GM21576 (cell line): Measurements from ENCODE around the gene TTC33.

Source experiments
- ATAC-seq: cut with Tn5 transposase; IDR thresholded peaks from one replicate; pipeline ENCODE4 v1.9.1; 2021; ENCODE audit warnings: mild to moderate bottlenecking, moderate library complexity; ENCODE audit not compliant: unreplicated experiment

The TTC33 gene

DNA sequence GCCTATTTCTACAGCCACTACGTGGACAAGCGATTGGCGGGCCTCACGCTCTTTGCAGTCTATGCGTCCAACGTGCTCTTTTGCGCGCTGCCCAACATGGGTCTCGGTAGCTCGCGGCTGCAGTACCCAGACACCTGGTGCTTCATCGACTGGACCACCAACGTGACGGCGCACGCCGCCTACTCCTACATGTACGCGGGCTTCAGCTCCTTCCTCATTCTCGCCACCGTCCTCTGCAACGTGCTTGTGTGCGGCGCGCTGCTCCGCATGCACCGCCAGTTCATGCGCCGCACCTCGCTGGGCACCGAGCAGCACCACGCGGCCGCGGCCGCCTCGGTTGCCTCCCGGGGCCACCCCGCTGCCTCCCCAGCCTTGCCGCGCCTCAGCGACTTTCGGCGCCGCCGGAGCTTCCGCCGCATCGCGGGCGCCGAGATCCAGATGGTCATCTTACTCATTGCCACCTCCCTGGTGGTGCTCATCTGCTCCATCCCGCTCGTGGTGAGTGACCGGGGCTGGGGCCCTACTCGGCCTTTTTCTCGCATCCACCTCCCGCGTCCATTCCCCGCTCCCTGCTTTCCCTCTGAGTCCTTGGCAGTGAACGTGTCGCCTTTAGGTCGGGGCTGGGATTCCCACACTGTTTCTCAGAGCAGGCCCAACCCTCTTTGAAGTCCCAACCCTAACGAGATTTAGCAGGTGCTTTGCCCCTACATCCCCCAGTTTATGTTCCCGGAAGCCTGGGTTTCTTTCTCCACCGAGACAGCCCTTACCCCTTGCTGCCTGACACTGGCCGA is 74.2 kb downstream of the TTC33 start:
- peak; percentile 18 for ATAC-seq

DNA sequence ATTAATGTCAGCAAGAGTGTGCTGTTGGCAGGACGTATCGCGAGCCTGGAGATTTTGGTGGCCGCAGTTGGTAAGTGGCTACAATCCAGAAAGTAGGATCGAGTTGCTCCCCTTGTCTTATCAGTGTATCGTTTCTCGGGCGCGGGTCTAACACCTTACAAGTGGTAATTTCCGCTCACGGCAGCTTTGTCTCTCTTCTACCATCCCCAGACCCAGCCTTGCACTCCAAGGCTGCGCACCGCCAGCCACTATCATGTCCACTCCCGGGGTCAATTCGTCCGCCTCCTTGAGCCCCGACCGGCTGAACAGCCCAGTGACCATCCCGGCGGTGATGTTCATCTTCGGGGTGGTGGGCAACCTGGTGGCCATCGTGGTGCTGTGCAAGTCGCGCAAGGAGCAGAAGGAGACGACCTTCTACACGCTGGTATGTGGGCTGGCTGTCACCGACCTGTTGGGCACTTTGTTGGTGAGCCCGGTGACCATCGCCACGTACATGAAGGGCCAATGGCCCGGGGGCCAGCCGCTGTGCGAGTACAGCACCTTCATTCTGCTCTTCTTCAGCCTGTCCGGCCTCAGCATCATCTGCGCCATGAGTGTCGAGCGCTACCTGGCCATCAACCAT is 74.9 kb downstream of the TTC33 start:
- no peak for ATAC-seq

DNA sequence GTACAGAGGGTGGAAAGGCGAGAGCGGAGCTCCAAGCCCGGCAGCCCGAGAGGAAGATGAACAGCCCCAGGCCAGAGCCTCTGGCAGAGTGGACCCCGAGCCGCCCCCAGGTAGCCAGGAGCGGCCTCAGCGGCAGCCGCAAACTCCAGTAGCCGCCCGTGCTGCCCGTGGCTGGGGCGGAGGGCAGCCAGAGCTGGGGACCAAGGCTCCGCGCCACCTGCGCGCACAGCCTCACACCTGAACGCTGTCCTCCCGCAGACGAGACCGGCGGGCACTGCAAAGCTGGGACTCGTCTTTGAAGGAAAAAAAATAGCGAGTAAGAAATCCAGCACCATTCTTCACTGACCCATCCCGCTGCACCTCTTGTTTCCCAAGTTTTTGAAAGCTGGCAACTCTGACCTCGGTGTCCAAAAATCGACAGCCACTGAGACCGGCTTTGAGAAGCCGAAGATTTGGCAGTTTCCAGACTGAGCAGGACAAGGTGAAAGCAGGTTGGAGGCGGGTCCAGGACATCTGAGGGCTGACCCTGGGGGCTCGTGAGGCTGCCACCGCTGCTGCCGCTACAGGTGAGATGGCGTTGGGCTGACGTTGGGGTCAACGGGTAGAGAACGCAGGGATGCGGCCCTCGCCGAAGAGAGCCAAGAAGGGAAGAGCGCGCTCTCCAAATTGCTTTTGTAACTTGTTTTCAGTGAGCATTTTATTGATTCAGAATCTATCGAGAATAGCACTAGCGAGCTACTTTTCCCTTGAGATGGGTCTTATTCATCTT is 75.7 kb downstream of the TTC33 start, which contains the start of gene PTGER4:
PTGER4 (plus strand) TSS at position 3 of the 769 bp plus-strand sequence. CDS start 1,079 bp downstream, outside the sequence.
- ATAC-seq: peak; percentile 28

DNA sequence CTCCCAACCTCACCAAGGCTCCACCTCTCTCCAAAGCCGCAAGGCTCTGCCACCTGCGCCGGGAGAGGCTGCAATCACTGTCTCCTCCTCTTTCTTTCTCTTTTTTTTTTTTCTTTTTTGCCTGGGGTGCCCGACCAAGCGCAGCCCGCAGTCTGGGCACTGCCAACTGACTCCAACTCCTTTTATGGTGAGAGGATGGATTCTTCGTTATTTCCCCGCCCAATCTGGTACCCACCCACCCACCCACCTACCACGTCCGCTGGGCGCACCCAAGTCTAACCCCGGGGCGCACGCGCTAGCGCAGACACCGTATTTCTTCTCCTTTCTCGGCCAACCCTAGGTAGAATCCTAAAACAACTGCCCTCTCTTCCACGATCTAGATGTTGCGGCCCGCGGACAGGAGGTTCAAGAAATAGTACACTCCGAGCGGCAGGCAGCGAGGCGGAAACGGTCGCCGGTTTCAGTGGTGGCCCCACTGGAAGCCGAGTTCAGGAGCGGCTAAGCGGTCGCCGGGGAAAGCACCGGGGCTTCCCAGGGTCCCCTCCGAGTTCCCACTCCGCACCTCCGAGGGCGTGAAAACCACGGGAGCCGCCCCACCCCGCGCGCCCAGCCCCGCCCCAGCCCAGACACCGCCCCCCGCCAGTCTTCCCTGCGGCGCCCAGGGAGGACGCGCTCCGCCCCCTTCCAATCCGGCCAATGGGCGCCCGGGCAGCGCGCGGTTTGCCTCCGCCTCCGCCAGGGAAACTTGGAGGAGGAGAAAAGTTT is 76.4 kb downstream of the TTC33 start:
- peak; percentile 71 for ATAC-seq

DNA sequence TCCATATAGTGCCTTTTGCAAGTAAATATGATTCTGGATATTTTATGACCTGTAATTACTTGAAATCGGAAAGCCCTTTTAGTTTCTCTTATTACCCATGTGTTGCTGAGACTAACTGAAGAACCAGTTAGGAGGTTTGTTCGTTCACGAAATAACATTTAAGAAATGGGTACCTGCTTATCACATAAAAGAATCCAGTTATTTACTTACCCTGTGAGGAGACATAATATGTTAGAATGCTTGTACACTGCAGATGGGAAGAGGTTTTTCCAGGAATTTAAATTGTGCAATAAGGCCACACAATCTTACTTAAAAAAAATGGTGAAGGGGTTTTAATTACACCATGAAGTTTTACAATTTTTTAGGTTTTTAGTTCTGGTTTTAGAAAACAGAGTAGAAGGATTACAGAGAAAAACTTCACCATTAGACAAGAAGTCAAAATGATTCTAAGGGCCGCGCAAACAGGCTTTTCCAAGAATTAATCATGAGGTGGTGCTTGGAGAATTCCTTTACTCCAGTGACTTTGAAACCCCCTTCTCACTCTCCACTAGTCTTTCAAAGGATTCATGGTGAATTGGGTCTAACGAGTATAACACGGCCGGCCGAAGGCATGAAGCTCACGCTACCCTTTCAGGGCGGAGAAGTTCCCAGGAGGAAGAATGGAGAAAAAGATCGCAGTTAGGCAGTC is 77.2 kb downstream of the TTC33 start:
- no peak for ATAC-seq

DNA sequence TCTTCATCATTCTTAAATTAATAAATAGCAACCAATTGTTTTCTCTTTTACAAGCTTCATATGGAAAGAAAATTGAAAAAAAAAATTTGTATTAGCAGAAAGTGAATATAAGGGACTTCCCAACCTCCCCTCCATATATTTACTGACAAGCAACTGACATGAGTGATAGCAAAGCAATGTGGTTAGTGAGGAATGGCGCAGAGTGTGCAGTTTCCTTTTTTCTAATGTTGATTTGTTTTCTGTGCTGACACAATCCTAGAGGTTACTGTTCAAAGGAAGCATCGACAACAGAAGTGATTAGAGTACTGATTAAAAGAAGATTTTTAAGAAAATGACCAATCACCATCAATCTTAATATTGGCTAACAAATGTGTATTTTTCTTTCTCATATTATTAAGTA is 77.7 kb downstream of the TTC33 start:
- no peak for ATAC-seq

DNA sequence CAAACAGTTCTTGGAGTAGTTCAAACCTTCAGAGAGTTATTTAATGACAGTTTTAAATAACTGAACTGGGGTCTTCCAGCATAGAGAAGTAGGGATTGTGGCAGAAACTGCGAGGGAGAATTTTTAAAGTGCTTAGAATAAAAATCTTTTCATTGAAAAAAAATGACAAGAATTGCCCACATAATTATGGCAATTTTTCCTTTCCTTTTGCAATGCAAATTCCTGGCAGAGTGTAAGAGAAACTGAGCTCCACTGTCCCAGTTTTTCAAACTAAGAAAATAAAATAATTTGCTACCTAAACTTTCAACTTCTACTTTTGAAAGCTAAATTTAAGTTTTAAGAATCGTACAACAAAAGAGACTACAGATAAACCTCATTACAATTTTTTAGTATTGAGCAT is 78.3 kb downstream of the TTC33 start:
- no peak for ATAC-seq

DNA sequence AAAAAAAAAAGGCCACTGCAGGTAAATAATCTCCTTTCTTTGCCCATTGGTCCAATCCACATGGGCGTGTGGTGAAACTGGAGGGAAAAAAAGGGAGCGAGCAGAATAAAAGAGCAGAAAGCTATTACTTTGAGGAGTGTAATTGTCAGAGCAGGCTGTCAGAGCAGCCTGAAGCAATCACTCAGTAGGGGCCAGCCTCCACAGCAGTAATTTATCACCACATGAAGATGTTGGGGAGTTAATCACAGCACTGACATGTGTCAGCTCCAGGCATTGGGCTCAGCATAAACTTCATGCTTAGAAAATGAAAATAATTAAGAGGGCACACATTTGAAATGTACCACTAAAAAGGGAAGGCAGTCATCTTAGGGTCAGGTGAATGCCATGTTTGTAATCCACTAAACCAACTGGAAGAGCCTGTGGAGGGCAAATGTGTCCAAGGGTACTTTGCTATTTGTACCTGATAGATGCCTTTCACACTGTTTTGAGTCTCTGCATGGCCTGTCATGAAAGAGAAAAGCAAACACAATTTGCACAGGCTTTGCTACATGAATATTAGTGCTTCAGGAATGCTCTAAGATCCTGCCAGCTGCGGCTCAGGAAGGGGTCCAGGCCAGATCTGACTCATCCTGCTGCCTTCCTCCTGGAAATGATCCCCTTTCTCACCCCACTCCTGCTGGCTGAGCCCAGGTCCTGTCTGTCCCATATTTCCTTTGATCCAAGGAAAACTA is 79.0 kb downstream of the TTC33 start:
- ATAC-seq: no peak

DNA sequence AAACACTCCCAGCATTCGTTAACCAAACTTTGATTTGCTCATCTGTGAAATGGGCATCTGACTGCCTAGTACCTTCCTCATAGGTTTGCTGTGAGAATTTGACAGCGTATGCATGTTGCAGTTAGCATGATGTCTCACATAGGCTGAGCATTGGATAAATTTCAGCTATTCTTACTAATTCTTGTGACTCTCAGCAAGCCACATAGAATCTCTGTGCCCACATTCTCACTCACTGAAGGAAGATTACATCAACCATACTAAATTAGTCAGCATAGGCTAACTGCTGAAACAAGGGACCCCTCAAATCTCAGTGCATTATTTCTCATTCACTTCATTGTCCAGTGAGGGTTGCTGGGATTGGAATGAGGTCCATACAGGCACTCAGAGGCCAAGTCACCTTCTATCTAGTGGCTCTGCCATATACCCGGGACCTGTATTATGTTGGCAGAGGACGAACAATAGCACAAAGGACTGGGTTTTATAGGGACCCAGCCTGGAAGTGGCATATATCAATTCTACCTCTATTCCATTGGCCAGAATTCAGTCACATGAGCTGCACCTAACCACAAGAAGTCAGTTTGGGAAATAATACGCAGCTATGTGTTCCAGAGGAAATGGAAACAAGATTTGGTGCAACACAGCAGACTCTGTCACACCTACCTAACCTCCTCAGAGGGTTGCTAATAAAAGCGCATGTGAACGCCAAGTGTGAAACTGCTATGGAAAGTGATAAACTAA is 80.2 kb downstream of the TTC33 start:
- no peak for ATAC-seq

DNA sequence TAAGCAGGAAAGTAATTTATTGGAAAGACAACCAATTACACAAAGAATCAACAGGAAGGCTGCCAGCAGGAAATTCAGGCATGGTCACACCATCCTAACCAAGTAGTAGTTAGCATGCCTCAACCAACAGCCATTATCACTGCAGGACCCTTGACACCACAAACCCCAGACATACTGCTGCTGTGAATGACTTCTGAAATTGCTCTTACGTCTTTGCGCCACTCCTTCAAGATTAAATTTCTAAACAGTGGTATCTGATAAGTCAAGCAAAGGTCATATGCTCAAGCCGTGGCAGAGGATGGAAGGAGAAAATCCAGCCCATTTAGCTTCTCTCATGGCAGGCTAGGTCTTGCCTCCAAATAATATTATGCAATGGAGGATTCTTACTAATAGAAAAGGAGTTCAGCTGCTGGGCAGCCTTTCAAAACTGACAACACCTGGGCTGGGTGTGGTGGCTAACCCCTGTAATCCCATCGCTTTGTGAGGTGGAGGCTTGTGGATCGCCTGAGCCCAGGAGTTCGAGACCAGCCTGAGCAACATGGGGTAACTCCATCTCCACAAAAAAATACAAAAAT is 81.0 kb downstream of the TTC33 start:
- ATAC-seq: no peak

DNA sequence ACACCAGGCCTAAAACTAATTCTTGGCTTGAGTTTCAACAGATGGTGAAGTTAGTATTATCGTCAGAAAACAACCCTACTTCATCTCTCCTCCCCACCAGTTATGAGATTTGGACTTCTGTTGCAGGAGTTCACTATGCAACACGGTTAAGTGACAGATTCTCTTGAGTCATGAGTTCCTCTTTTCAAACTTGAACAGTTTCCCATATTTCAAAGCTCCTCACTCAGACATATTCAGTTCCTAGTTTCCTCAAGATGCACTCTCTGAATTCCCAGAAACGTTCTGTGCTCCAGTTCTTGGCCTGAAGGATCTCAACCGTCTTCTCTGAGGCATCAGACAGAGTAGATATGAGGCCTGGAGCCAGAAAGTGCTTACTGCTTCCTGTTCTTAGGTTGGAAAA is 83.3 kb downstream of the TTC33 start:
- no peak for ATAC-seq

DNA sequence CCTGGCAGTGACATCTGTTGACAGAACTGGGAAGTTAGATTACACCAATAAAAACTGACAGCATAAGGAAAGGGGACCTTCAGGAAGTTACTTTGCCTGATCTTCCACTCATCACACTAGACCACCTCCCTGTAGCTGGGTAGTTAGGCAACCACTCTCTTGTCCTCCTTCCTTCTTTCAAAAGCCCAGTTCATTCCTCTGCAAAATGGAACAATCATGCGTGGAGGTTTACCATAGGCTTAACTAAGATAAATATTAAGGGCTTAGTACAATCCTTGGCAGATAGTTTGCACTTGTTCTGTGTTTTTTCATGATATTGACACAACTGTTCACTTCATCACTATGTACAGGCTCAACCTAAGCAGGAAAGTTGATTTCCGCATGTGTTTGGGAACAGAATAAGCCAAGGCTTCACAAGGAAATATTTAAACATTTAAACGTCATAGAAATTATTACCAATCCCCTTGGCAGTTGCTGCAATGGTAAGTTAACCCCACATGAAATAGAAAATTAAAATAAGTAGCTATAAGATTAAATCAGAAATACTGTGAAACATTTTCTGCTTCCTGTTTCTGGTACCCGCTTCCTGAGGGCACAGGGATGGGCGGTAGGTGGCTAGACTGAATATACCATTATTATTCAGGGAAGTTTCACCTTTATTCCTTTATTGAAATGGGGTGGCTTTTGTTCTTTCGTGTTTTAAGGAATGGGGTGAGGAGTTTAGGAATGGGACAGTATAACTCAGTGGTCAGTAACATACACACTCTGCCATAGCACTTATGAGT is 86.0 kb downstream of the TTC33 start:
- ATAC-seq: no peak

DNA sequence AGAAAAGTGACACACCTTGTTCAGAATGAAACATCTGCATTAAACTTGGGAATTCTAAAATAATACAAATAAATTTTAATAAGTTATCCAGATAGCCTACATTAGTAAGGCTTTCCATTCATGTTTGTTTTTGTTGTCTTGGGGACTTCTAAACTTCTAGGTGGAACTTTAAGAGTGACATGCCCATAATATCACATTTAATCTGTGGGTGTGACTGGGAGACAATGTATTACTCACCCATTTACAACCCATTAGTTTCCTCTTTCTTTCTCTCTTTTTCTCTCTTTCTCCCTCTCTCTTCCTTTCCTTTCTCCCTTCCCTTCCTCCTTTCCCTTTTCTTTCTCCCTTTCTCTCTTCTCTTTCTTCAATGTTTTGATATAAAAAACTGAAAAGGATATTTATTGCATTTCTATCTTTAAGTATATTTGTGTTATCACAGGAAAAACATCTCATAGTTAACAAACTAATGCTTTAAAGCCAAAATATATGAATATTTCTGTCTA is 88.5 kb downstream of the TTC33 start:
- ATAC-seq: no peak

DNA sequence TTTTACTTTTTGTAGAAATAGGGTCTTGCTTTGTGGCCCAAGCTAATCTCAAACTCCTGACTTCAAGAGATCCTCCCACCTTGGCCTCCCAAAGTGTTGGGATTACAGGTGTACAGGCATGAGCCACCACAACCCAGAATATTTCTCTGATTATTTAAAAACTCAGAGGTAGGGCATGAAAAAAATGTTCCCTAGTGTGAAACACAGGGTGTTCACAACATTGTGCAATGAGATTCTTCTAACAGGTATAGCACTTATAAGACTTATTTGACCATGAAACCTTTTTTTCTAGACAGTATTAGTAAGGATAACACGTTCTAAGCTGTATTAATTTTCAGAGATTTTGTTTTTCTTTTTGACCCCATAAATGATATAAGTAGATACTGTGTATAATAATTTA is 89.1 kb downstream of the TTC33 start:
- no peak for ATAC-seq

DNA sequence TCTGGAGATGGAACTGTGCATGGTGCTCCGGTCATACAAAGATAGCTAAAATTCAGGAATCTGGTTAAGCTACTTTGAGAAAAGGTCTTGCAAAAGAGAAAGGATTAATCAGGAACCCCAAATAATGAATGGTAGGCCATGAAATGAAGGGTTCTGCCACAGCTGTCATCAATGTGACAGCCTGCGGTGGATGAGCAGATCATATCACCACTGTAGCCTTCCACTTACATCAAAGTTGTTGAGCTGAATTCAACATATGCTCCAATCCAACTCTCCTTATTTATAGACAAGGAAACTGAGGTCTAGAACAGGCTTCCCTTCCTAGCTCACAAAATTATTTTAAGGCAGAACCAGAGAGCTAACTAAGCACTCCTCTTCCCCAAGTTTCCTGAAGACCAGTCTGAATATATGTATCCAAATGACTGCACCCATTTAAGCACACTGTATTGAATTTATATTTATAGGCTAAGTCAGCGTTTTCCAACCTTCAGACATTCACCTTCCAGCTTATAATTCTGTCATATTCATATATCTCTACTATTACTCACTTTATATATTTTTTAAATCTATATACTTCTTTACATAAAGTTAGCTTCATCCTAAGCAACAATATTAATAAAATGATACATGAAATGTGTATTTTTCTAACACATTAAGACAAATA is 90.0 kb downstream of the TTC33 start:
- no peak for ATAC-seq

DNA sequence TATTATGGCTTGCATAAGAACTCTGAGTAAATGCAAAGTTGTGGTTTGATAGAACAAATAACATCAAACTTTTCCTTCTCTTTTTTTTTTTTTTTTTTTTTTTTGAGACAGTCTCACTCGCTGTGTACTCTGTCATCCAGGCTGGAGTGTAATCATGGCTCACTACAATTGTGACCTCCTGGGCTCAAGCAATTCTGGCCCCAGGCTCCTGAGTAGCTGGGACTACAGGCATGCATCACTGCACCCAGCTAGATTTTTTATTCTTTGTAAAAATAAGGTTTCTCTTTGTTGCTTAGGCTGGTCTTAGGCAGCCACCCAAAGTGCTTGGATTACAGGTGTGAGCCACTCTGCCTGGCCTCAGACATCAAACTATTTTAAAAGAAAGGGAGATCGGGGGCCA is 95.0 kb downstream of the TTC33 start:
- no peak for ATAC-seq

DNA sequence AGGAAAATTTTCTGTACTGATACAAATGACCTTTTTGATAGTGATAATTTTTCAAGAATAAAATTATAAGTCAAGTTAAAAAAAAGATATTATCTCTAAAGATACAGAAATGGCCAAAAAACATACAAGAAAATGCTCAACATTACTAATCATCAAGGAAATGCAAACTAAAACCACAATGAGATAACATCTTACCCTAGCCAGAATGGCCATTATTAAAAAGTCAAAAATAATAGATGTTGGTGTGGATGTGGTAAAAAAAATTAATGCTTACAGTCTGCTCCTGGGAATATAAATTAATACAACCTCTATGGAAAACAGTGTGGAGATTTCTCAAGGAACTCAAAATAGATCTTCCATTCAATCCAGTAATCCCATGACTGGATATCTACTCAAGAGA is 99.0 kb downstream of the TTC33 start:
- no peak for ATAC-seq
